HG03565 (cell line): Measurements from ENCODE around the gene NCK2.
A peak's percentile ranks its signal among the peaks of the same experiment; 100 is the strongest.

ENCODE experiments used
- ATAC-seq: cut with Tn5 transposase; IDR thresholded peaks from one replicate; pipeline ENCODE4 v1.9.1; 2021; ENCODE audit warnings: mild to moderate bottlenecking, moderate library complexity; ENCODE audit not compliant: unreplicated experiment

NCK2 gene

DNA sequence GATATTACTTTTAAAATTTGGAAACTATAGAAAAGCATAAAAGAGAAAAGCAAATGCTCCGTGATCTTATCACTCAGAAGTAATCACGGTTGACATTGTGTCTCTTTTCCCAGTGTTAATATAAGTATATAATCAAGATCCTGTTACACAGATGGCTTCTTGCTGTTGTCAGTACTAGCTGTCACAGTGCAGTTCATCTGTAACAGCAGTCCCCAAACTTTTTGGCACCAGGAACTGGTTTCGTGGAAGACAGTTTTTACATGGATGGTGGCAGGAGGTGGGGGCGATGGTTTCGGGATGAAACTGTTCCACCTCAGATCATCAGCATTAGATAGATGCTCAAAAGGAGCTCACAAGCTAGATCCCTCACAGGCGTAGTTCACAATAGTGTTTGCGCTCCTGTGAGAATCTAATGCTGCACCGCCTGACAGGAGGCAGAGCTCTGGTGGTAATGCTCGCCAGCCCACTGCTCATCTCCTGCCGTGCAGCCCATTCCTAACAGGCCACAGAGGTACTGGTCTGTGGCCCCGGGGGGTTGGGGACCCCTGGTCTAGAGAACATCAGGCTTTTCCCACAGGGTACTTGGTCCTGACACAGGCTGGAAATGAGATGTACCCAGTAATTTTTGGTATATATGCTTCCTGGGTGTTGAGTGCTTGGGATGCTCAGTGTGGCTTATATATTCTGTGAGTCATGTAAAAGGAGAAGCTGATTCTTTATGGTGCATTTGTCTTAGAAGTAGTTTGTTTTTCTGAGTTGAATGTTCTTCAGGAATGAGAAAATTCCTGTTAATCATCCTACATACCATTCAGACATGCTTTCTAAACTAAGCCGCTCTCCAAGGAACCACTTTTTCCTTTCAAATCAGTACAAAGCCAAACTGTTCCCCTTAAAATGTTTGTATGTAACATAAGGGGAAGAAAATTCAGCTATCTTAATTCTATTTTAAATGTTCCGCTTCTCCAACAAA is 121.8 kb downstream of the NCK2 start:
- ATAC-seq = no peak

DNA sequence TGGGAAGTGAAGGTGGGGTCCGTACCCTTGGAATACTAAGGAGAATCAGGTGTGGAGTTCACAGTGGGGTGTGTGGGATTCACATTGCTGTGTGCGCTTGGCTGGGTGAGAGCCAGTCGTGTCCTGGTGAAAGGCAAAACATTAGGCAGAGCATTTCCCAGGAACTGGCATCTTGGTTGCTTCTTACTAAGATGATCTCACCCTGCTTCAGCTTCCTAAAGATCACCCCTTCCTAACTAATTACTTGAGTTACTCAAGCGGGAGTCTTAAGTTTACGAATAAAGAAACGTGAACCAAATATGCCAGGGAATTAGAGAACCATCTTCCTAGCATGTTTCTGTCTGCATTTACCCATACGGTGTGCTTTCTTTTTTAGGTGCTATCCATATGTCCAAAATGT is 122.9 kb downstream of the NCK2 start:
- ATAC-seq = no peak

DNA sequence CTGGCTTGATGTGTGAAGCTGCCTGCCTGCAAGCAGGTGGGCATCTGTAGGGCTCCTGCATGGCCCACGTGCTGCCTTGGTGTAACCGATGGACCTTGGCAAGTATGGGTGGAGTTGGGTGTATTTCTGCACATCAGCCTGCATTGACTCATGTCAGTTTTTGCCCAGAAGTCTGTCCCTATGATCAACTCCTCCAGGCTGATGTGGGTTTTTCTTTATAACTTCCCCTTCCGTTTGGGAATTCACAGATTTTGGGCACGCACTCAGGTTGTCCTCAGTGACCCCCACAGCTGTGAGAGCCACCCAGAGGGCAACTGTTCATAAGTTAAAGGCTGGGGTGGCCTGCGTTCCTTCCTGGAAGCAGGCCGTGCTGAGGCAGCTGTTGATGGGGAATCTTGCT is 123.3 kb downstream of the NCK2 start:
- no peak for ATAC-seq

DNA sequence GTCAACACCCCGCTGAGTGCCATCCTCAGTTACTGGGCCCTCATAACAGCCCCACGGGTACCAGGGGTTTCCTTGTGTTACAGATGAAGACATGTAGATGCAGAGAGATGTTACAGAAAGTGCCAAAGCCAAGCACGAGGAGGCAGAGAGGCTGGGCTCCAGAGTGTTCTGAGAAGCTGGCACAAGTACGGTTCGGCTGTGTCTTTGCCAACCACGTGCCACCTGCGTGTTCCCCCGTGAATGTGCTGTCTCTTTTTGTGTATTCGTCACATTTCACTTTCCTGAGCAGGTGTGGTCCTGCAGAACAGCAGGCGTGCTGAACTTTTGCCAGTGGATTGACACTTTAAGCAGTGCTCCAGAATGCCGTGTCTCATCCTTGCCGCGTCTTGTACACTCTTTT is 124.6 kb downstream of the NCK2 start:
- no peak for ATAC-seq

DNA sequence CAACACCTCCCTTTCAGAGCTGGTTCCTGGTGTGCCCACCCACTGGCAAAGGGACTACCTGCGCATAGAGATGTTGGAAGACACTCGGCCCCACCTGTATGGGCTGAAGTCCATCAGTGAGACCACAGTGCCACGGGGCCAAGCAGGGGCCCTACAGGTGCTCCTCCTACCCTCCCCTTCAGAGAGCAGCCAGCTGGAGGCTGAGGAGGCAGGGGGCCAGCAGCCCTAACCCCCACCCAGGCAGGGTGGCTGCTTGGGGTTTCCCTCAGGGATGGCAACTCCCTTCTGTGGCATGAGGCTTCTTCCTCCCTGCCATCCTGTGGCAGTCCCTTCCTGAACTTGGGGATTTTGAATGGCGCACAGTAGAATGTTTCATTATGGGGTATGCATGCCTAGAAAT is 125.3 kb downstream of the NCK2 start:
- ATAC-seq = no peak

DNA sequence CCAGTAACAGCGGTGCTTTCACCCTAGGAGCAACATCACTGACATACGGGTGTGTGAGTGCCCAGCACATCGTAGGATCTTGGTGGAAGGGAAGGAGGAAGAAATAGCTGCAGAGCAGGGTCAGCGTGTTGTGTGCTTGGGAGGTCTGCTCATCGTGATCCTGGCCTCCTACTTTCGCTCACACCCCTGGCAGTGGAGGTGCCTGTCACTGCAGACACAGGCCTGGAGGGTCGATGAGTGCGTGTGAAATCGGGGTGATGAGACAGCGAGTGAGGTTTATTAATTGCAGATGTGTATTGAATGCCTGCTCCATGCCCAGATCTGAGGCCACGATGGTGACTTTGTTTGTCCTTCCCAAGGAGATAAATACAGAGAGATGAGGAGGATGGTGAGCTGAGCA is 126.1 kb downstream of the NCK2 start:
- ATAC-seq = no peak

DNA sequence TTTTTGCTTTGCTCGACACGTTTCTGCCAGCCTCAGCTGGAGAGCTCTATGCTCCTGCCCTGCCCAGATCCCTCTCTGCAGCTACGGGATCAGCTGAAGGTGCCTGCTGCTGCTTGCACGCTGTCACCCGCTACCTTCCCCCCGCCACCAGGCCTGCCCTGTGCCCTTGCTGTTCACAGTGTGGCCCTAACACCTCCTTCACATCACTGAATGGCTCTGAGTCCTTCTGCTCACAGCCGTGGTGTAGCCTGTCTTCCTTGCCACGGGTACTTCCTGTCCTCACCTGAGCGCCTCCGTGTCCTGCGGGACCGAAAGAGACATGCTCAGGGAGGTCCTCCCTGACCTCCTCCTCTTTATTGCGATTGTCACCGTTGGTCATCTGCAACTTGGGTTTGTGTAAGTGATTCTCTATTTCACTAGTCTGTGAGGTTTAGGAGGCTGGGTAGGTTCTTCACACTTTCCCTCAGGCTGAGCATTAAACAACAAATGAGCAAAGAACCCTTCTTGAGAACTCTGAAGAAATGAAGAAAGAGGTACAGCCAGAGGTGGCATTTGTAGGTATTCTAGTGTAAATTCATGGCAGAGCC is 127.5 kb downstream of the NCK2 start:
- ATAC-seq = no peak

DNA sequence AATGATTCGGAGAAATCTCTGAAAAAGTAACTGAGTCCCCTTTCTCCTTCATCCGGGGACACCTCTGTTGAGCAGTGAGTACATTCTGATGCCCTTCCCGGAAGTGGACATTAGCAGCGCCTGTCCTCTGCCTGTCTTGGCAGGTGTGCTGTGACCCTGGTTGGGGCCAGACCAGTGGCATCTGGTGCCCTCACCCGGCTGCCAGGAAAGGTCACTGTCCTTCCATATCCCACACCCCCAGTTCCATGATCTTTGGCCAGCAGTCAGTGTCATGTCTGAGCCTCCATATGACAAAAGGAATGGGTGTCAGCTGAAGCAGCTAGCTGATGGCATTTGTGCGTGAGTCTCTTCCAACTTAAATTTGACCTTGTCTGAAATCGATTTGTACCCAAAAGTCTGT is 128.1 kb downstream of the NCK2 start:
- ATAC-seq = no peak

DNA sequence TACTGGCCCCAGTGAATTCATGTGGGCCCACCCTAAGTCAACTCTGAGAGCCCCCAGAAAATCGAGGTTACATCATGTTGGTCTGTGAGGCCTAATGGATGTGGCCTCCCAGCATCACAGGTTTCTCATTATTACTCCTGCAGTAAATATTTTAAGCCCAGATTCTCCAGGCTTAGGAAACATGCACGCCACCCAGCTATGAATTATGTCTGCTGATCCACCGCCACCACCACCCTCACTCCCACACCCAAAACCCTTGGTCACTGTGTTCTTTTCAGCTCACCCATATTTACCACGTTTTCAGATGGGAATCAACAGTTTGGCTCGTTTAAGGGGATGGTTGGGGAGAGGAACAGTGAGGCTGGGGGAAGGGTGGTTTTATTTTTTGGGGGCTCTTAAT is 128.6 kb downstream of the NCK2 start:
- no peak for ATAC-seq

DNA sequence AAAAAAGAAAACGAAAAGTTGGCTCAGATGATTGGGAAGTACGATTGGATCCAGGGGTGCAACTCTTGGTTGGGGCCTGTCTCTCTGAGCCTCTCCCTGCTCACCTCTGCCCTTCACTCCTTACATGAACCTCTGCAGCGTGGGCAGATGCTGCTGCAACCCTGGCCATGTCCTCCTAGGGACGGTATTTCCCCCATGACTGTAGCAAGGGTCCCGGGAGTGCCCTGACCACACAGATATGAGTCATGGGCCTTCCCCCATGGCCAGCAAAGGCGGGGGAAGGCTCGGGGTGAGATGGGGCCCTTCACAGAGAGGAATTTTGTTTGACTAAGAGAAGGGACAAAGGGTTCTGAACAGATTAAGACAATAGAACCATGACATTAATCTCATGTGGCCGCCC is 129.0 kb downstream of the NCK2 start:
- peak; percentile 92 for ATAC-seq

DNA sequence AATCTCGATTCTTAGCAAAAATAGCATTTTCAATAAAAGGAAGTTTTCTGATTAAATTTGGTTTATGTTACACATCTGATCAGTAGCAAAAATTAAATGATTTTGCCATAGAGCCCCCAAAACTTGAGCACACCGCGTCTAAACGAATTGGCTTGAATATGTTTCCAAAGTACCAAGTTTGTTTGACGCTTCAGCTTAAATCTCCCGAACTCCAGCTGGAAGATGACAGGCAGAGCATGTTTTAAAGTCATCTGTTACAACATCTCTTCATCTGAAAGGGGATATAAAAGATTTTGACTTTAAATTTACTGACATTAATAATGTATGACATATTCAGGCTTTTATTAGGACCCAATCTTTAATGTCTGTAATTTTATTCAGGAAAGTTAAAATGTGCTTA is 129.8 kb downstream of the NCK2 start:
- ATAC-seq = no peak

DNA sequence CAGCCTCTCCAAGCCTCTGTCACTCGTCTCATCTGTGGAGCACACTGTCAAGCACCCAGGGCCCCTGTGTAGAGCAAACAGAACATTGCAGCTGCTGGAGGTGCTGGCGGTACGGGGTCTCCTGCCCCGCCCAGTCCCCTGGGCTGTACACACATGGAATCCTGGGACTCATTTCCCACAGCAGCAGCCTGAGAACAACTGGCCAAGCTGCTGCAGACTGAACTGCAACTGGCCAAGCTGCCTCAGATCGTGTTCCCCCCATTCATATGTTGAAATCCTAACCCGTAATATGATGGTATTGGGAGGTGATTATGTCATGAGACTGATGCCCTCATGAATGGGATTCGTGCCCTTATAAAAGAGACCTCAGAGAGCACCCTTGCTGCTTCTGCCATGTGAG is 130.5 kb downstream of the NCK2 start:
- no peak for ATAC-seq

DNA sequence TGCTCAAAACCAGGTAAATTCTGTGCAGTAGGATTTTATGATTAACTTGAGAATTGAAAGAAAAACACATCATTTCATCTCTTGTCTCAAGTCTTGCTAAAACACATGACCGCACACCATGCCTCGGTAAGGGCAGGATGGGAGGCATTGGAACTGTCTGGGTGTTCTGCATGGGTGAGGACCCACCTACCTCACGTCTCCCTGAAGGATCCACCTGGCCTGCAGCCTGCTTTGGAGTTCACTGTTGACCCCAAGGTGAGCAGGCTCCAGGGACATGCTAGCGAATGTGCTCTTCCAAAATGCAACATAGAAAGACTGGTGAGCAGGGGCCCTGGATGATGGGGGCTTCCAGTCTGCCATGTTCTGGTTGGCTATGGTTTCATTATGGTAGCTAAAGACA is 131.5 kb downstream of the NCK2 start:
- no peak for ATAC-seq

DNA sequence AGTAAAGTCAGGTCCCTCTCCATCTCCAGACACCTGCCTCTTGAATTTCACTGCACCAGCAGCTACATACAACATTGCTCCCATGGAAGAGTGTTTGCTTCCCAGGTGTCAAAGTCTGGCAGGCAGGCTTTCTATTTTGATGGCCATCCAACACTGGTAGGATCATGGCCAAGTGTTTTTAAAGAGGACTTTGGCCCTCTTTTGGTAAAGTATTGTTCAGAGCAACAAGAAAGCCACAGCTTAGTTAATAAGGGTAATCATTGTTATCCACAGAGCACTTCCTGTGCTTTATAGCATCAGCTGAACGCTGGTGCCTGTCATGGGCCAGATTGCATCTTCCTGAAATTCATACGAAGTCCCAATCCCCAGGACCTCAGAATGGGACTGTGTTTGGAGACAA is 133.2 kb downstream of the NCK2 start:
- no peak for ATAC-seq

DNA sequence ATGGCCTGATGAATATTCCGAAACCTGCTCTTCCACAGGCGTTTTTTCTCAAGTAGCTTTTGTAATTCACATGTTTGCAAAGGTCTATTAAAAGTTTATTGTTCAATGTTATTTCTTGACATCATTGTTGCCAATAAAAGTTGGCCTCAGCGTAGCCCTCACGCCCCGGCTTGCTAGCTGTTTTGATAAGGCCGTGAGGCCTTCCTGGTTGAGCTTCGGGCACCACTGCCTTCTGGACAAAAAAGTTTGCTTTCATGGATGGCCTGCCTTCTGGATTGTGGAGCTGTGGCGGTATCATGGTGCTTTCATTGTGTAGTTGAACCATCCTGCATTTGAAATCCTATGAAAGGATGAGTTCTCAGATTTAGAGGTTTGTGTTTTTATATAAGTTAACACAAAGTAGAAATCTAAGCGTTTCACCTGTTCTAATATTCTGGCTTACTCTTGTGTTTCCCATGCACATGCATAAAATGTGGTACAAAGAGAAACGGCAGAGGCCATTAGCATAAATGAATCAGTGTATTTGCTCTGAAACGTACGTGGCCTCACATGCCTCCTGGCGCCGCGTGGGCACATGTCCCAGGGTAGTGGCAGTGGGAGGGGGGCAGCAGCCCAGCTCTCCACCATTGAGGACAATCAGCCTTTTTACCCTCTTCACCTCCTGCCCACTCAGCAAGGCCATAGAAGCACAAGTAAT is 134.5 kb downstream of the NCK2 start:
- no peak for ATAC-seq

DNA sequence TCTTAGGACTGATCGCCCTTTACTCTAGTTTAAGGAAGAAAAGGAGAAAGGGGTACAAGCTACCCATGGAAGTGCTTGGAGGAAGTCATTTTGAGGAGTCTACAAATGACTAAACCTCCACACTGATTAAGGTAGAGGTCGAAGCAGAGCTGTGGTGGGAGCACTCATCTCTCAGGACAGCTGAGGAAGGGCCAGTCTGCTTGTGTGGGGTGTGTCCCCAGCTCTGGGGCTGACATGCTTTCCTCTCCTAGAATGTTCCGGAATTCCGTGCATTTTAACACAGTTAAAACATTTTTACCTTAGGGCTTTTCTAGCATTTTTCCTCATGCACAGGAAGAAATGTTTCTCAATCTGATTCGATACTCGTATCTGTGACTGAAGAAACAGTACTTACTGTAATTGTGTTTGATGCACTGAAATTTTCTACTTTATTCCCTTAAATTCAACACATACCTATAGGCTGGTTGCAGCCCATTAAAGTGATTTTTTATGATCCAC is 135.1 kb downstream of the NCK2 start:
- ATAC-seq = no peak

DNA sequence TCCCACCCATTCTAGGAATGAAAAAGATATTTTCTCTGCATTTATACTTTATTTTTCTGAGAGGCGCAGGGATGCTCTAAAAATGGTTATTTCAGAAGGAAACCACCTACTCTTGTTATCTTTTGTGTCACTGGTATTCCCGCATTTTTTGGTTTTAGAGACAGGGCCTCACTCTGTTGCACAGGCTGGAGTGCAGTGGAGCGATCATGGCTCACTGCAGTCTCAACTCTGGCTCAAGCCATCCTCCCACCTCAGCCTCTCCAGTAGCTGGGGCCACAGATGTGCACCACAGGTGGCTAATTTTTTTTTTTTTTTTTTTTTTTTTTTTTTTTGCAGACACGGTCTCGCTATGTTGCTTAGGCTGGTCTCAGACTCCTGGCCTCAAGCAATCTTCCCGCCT is 135.9 kb downstream of the NCK2 start:
- no peak for ATAC-seq

DNA sequence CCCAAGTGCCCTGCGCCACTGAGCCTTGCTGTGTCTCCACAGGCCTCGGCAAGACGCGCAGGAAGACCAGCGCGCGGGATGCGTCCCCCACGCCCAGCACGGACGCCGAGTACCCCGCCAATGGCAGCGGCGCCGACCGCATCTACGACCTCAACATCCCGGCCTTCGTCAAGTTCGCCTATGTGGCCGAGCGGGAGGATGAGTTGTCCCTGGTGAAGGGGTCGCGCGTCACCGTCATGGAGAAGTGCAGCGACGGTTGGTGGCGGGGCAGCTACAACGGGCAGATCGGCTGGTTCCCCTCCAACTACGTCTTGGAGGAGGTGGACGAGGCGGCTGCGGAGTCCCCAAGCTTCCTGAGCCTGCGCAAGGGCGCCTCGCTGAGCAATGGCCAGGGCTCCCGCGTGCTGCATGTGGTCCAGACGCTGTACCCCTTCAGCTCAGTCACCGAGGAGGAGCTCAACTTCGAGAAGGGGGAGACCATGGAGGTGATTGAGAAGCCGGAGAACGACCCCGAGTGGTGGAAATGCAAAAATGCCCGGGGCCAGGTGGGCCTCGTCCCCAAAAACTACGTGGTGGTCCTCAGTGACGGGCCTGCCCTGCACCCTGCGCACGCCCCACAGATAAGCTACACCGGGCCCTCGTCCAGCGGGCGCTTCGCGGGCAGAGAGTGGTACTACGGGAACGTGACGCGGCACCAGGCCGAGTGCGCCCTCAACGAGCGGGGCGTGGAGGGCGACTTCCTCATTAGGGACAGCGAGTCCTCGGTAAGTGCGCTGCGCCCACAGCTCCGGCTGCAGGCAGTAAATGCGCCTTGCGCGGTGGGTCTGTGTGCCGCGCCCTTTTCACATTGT is 136.8 kb downstream of the NCK2 start:
- no peak for ATAC-seq

DNA sequence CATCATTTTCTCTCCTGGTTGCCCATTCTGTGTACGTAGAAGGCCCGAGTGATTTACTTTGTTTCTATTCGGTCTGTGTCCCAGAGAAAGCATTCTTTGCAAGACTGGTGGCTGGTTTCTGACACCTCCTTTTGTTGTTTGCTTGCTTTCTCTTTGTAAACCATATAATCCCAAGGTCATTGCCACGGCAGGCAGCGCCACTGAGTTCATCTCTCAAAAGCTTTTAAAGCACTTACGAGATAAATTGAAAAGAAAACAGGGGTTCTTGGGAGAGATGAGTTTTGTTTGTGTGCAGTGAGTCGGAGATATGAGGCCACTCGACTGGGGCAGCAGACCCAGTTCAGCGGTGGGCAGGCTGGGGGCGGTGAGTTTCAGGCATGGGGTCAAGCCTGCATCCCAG is 137.6 kb downstream of the NCK2 start:
- ATAC-seq = no peak

DNA sequence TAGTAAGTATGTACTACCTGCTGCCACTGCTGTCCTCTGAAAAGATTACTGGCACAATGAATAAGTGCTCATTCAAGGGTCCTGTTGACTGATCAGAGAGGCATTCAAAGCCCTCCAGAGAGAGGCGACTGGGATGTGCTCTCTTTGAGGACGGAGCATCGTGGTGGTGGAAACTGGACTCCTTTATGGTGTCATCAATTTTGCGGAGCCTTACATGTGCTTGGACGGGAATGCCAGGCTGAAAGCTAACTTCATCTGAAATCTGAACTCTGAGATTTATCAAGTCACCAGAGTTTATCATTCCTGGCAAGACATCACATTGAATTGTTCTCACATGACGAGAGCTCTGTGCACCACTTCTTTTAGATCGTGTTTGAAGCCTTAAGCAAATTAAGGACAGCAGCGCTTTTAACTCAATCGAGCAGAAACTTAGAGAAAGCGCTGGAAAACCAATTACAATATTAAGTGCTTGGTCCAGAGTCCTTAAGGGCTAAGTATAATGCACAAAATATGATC is 138.3 kb downstream of the NCK2 start:
- no peak for ATAC-seq
